GM15510 (cell line): Measurements from ENCODE around the gene ADK.

Experiments
- POLR2A ChIP-seq: IDR thresholded peaks from 3 replicates; pipeline ENCODE4 v1.6.1; 2011; ENCODE audit warnings: borderline replicate concordance; ENCODE audit not compliant: insufficient read length; ENCODE audit errors: extremely low read depth

Gene ADK

DNA sequence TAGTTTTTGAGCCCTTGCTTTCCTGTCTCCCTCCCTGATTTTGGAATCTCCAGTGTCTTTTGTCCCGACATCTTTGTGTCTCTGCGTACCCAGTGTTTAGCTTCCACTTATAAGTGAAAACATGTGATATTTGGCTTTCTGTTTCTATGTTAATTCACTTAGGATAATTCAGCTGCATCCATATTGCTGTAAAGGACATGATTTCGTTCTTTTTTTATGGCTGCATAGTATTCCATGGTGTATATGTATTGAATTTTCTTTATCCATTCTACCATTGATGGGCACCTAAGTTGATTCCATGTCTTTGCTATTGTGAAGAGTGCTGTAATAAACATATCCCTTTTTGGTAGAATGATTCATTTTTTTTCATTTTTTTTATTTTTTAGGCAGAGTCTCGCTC, 48.3 kb downstream of the ADK start:
- TF ChIP-seq POLR2A = no peak

GRCh38 chr10:74202356-74202755, 51.3 kb downstream of the ADK start:
- TF ChIP-seq POLR2A = no peak

- no peak for TF ChIP-seq POLR2A
These were observed 55.7 kb downstream of the ADK start for GRCh38 chr10:74206746-74207145.

DNA sequence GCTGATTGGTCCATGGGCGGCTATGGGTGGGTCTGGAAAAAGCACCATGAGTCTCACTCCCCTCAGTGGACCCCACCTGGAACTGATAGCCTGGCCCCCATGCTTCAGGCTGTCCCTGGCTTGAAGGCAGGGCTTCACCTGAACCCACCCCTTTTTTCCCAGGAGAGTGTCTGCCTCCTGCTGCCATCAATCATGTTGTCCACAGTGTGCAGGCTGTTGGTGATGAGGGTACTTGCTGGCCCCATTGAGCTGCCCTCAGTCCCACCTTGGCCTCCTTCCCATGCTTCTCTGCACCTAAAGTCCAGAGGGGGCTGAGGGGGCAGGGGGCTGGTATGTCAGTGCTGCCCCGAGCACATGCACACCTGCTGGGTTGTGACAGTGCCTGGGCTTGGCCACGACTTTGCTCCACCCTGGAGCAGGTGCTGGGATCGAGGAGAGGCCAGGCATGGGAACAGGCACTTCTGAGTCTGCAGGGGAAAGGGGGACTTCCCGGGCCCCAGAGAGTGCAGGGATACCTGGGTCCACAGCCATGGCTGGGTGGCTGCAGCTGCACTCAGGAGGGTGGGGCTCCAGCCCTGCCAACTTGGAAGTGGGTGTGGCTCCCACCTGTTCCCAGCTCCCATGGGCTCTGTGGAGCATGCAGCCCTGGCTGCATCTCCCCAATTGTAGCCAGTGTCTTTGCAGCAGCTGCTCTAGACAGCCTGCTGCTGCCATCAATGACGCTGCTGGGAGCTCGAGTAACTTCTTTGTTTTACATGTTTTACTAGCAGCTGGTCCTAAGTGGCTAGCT, 56.9 kb downstream of the ADK start:
- no peak for TF ChIP-seq POLR2A

- TF ChIP-seq POLR2A = no peak
These were observed 58.0 kb downstream of the ADK start for GRCh38 chr10:74208997-74209396.

DNA sequence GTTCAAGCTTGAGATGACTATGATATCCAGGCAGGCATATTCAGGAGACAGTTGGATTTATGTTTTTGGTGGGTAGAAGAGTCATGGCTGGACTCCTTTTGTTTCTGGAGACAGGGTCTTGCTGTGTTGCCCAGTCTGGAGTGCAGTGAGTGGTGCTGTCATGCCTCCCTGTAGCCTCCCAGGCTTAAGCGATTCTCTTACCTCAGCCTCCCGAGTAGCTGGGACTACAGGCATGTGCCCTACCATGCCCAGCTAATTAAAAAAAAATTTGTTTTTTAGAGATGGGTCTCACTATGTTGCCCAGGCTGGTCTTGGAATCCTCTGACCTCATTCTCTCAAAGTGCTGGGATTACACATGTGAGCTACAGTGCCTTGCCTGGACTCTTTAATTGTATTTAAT, 62.0 kb downstream of the ADK start:
- TF ChIP-seq POLR2A = no peak

DNA sequence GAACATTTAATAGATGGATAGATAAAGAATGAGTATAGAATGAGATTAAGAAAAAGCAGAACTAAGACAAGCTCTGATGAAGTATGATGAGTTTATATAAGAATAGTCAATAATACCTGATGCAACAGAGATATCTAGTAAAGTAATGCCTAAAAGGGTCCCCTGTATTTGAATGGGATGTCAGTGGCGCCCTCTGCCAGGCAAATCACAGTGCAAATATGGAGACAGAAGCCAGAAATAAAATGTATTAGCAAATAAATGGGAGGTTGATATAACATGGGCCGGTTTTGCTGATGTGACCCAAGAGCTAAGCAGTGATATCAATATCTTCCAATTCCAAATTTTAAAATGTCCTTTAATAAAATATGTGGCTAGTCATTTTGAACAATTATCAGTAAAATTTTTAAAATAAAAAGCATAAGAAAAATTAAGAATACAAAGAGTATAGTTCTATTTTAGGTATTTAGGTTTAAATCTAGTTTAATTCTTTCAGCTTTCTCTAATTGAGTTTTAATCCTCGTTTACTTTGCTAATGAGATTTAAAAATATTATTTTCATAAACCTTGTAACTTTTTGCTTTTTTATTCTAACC, 62.6 kb downstream of the ADK start:
- TF ChIP-seq POLR2A = no peak

GRCh38 chr10:74223755-74224529, 72.9 kb downstream of the ADK start:
- TF ChIP-seq POLR2A = no peak

DNA sequence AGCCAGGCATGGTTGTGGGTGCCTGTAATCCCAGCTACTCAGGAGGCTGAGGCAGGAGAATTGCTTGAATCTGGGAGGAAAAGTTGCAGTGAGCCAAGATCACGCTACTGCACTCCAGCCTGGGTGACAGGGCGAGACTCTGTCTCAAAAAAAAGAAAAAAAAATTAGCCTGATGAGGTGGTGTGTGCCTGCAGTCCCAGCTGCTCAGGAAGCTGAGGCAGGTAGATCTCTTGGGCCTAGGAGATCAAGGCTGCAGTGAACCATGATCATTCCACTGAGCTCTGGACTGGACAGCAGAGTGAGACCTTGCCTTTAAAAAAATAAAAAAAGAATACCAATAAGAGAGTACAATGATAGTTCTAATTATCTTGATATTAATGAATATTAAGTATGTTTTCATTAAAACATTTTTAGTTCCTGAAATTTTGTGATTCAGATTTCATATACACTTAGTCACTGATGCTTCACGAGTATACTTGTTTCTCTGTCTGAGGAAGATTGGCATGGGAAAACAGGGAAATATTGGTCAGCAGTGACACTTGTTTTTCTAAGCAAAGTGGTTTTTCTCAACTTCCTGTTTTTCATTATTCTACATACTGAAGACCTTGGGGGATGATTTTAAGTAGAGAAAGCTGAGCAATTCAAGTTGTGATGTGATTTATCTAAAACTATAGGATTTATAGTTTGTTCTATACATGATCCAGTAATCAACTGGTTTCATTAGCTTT, 76.8 kb downstream of the ADK start:
- TF ChIP-seq POLR2A = no peak

DNA sequence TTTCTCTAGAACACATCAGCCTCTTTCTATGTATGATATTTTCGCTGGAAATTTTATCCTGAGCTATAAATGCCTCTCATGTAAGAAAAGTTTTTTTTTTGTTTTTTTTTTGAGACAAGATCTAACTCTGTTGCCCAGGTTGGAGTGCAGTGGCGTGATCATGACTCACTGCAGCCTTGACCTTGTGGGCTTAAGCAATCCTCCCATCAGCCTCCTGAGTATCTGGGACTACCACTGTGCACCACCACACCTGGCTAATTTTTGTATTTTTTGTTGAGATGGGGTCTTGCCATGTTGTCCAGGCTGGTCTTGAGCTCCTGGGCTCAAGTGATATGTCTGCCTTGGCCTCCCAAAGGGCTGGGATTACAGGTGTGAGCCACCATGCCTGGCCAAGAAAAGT, 80.4 kb downstream of the ADK start:
- no peak for TF ChIP-seq POLR2A

- TF ChIP-seq POLR2A = no peak
These were observed 82.3 kb downstream of the ADK start for GRCh38 chr10:74233281-74233680.

GRCh38 chr10:74234569-74234968, 83.5 kb downstream of the ADK start:
- no peak for TF ChIP-seq POLR2A

GRCh38 chr10:74238031-74238431, 87.0 kb downstream of the ADK start:
- TF ChIP-seq POLR2A = no peak

DNA sequence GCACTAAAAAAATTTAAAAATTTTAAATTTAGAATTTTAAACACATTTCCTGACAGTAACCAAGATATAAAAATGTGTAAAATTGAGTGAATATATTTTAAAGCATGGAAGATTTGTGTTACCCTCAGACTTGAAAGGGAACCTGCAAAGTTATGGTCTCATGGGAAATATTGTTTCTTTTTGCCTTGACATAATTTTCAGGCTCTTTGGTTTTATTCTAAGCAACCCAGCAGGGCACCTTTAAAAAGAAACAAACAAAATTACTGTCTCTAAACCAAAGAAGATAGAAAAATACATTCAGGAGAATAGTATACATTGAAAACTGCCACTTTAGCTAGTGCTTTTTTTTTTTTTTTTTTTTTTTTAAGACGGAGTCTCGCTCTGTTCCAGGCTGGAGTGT, 87.5 kb downstream of the ADK start:
- TF ChIP-seq POLR2A = no peak

DNA sequence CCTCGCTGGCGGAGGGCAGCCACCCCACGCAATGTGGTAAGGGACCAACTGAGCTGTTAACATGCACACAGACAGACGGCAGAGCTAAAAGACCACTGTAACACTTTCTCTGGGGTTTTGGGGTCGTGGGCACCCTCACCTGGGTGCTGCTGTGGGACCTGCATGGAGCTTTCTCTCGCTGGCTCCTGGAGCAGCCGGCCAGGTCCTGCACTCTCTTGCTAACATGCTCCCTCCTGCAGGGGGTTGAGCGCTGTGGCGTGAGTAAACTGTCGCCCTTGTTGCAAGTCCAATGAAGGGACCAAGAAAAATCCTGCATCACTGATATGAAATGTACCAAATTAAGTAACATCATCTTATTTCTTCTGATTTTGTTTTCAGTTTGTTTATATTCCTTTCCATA, 92.0 kb downstream of the ADK start:
- TF ChIP-seq POLR2A = no peak
